Neutrophil (primary cell): ENCODE results near the gene WDR26.
"Not testable (repeated sequence)": the region's sequence is repeated elsewhere in the genome, so short reads cannot be mapped to it uniquely, and the experiment has no call there.

ENCODE experiments used
- H3K27ac ChIP-seq: fragments of 200-600 bp; sonication (generic); 2 replicates; pipeline ENCODE4 v1.5.1; 2016; ENCODE audit warnings: mild to moderate bottlenecking, moderate library complexity
- H3K27me3 ChIP-seq: fragments of 200-600 bp; sonication (generic); 2 replicates; pipeline ENCODE4 v1.6.0; 2016; ENCODE audit warnings: mild to moderate bottlenecking
- H3K36me3 ChIP-seq: fragments of 200-600 bp; sonication (generic); 2 replicates; pipeline ENCODE4 v1.5.1; 2017
- H3K4me1 ChIP-seq, 2 experiments: fragments of 200-600 bp in 1 of 2; sonication (generic) in 1 of 2; 1 replicate in 1 of 2; 2 replicates in 1 of 2; pipeline versions ENCODE4 v1.5.1 to v1.6.1; 2013 to 2016; ENCODE audit warnings: low read depth in 1 of 2, low read length in 1 of 2, mild to moderate bottlenecking in 1 of 2, moderate library complexity in 1 of 2; ENCODE audit not compliant: control insufficient read depth in 1 of 2, insufficient read depth in 1 of 2
- H3K4me3 ChIP-seq, 2 experiments: fragments of 200-600 bp in 1 of 2; sonication (generic) in 1 of 2; 1 replicate in 1 of 2; 2 replicates in 1 of 2; pipeline ENCODE4 v1.5.1; 2013 to 2016; ENCODE audit warnings: low read depth in 1 of 2, low read length in 1 of 2, mild to moderate bottlenecking in 1 of 2, moderate library complexity in 1 of 2
- H3K9me3 ChIP-seq: fragments of 200-600 bp; sonication (generic); 2 replicates; pipeline ENCODE4 v1.5.1; 2016
- TF ChIP-seq, protein P1 (sequence below): fragments of 200-600 bp; sonication (generic); IDR thresholded peaks from 2 replicates; pipeline ENCODE4 v1.5.1; 2016; ENCODE audit warnings: antibody characterized with exemption

WDR26 gene

GRCh38 chr1:224429616-224430326 lies 4.8 kb downstream of the WDR26 start:
- peaks cover 31% of the 10 kb centered on the region for H3K36me3 ChIP-seq
- H3K27ac ChIP-seq = peak overlapping the region; percentile 98
- TF ChIP-seq, protein P1, sequence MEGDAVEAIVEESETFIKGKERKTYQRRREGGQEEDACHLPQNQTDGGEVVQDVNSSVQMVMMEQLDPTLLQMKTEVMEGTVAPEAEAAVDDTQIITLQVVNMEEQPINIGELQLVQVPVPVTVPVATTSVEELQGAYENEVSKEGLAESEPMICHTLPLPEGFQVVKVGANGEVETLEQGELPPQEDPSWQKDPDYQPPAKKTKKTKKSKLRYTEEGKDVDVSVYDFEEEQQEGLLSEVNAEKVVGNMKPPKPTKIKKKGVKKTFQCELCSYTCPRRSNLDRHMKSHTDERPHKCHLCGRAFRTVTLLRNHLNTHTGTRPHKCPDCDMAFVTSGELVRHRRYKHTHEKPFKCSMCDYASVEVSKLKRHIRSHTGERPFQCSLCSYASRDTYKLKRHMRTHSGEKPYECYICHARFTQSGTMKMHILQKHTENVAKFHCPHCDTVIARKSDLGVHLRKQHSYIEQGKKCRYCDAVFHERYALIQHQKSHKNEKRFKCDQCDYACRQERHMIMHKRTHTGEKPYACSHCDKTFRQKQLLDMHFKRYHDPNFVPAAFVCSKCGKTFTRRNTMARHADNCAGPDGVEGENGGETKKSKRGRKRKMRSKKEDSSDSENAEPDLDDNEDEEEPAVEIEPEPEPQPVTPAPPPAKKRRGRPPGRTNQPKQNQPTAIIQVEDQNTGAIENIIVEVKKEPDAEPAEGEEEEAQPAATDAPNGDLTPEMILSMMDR = no peak
- peaks cover 39 to 48% of the 10 kb centered on the region in 2 experiments for H3K4me1 ChIP-seq
- H3K4me3 ChIP-seq = peak overlapping the region in 1 of 2 experiments; percentile 90
- no peaks in the 10 kb centered on the region for H3K27me3 ChIP-seq
- H3K9me3 ChIP-seq = no peaks in the 10 kb centered on the region

- Histone ChIP-seq H3K4me1 (peaks cover 39 to 47% of the 10 kb centered on the region in 2 experiments), H3K27ac (peak overlapping the region; percentile 98), H3K36me3 (peaks cover 42% of the 10 kb centered on the region), H3K4me3 (peak overlapping the region in 1 of 2 experiments; percentile 90)
- not testable (repeated sequence) for H3K27me3 ChIP-seq, H3K9me3 ChIP-seq
These were observed 5.9 kb downstream of the WDR26 start for GRCh38 chr1:224428713-224429112.

DNA sequence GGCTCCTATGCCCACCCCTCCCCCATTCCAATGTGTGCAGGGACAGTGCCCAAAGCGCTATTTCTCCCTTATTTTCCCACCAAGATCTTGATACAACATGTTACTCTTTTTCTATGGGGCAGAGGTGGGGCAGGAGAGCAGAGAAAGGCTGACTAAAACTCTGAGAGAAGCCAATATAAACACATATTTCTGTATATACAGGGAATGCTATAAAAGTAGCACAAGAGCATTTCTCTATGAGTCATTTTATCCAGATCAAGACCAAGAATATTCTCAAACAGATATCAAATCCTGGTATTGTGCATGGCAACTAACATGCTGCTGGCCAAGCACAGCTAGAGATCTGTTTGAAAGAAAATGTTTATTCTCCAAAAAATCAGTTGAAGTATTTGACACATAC lies 7.3 kb downstream of the WDR26 start:
- Histone ChIP-seq H3K27ac (peak overlapping the region; percentile 35), H3K4me1 (peaks cover 39 to 40% of the 10 kb centered on the region in 2 experiments), H3K9me3 (peaks cover under 1% of the 10 kb centered on the region), H3K36me3 (peaks cover 56% of the 10 kb centered on the region), H3K4me3 (no peak overlapping the region), H3K27me3 (no peaks in the 10 kb centered on the region)
- TF ChIP-seq, protein P1 = no peak

GRCh38 chr1:224426869-224427268 lies 7.7 kb downstream of the WDR26 start:
- H3K27ac ChIP-seq, H3K9me3 ChIP-seq, H3K4me3 ChIP-seq, H3K27me3 ChIP-seq: not testable (repeated sequence)
- peaks cover 35 to 39% of the 10 kb centered on the region in 2 experiments for H3K4me1 ChIP-seq
- H3K36me3 ChIP-seq = peaks cover 60% of the 10 kb centered on the region

- peaks cover 67% of the 10 kb centered on the region for H3K36me3 ChIP-seq
- no peak overlapping the region for H3K4me3 ChIP-seq
- no peak overlapping the region for H3K27ac ChIP-seq
- TF ChIP-seq, protein P1 = no peak
- peaks cover 20 to 25% of the 10 kb centered on the region in 2 experiments for H3K4me1 ChIP-seq
- H3K9me3 ChIP-seq = peaks cover 5% of the 10 kb centered on the region
- H3K27me3 ChIP-seq = no peaks in the 10 kb centered on the region
These were observed 9.2 kb downstream of the WDR26 start for GRCh38 chr1:224425279-224425884.

DNA sequence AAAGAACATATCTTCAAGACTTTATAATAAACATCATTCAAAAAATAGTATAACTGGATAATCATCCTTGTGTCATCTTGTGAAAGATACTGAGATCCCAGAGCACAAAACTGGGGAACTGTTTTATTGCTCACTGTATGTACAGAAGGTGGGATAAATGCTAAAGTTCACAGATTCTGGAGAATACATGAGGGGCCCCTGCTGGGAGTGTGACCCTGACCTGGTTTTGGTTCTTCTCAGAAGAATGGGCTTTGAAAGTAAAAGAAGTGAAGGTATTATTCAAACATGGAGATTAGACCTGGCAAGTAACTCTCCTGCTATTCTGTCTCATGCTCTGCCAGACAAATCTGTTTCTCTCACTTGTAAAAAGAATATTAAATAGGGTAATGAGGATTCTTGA lies 14.5 kb downstream of the WDR26 start:
- Histone ChIP-seq H3K36me3 (peaks cover 100% of the 10 kb centered on the region), H3K27me3 (no peaks in the 10 kb centered on the region), H3K27ac (no peak overlapping the region)

More for the DNA sequence above, 14.5 kb downstream of the WDR26 start:
- Histone ChIP-seq H3K4me3 (no peak overlapping the region), H3K4me1 (no peaks in the 10 kb centered on the region), H3K9me3 (peaks cover 5% of the 10 kb centered on the region)
- TF ChIP-seq, protein P1 = no peak
